Suppressor macrophage treated with lipopolysaccharide for 1 hour (primary cell): ENCODE data around the gene FAM237A.
A peak's percentile ranks its signal among the peaks of the same experiment; 100 is the strongest.

Experiments
- DNase-seq, 3 donors: peaks; one replicate each; pipeline ENCODE4 v3.0.0-alpha.2; 2020 to 2022

The FAM237A gene

DNA sequence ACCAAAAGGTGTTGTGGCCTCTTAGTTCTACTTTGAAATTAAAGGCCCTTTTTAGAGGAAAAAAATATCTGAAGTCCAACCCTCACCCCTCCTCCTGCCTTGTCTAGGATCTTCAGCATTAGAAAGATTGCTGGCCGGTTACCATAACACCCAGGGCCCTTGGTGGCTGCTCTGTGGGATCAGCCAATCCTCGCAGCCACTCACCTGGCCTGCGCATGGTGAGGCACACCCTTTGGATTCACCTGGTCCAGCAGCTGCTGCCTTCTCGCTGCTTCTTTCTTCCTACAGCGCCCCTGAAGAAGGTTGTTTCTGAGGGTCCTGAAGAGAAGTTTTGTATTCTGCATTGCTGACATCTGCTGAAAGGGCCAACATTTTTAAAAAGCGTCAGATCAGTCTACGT is 50.7 kb downstream of the FAM237A start:
- no peak for DNase-seq

DNA sequence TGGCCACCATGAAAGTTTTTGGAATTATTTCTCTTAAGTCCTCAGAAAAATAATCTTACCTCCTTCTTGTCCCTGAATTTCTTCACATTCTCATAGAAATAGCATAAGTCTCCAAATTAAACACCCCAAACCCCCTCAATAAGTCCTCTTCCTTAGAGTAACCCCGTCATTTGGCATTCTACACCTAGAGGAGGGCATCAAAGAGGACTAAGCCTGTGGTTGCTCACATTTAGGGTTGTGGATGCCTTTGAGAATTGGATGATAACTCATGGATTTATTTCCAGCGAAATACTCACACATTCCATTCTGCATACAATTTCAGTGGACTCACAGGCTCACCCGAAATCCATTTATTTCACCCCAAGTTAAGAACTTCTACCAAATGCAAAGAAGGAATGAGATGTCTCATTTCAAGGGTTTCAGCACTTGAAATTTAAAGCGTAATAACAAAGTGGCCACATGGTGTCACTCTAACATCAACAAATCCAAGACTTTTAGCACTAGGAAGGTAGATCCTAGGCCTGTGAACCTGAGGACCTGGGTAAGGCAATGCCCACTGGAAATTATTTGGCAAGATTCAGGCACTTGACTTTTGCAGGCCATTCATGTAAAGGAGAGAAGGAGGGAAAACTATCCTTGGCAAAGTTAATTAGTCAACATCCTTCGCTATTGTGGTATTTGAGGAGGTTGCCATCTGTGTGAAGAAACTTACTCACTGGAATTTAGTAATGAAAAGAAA is 51.3 kb downstream of the FAM237A start:
- DNase-seq = peak; percentile 66 to 80 (median 78)

DNA sequence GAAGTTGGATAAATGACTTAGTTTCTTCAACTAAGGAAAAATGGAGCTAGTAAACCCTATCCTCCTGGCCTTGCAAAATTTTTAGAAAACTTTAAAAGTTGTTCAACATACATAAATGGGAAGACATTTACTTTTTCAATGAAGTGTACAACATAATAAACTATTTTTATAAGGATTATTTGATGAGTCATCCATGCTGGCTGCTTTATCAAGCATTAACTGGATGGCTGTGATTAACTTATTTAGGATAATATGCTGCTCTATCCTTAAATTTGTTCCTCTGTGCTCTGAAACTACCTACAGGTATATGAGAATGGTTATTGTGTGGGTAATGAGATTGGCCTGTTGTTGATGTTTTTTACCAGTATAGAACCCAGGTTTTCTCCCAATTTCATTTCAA is 54.6 kb downstream of the FAM237A start:
- no peak for DNase-seq

DNA sequence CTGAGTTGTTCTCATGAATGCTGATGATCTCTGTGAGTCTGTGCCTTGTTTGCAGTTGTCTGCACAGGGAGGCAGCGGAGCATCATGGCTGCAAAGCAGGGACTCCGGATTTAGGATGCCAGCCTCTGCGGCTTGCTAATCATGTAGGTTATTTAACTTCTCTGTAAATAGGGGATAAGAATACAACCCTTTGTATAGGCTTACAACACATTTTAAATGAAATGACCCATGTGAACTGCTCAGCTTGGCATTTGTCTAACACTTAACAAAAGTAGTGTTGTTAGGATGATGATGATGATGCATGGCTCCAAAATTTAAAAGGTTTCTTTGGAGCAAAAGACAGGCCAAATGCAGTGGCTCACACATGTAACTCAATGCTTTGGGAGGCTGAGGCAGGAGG is 56.5 kb downstream of the FAM237A start:
- DNase-seq = no peak
